ENCODE results near the gene ZBED5. TPM values are rescaled to one million over a fixed set of nuclear protein-coding genes. Genes with fewer than 3 reads are reported as not detected.

The ZBED5 gene
- total RNA-seq, 4 donors from 2014 or later, result 13.7 to 38.4 (median 29.7) TPM

GRCh38 chr11:10900681-10901415, 43.0 kb upstream of the ZBED5 start:
- Histone ChIP-seq H3K27ac (peak overlapping the region; percentile 87 to 96 (median 90)), H3K4me3 (no peak overlapping the region), H3K27me3 (no peaks in the 10 kb centered on the region), H3K9me3 (no peaks in the 10 kb centered on the region), H3K4me1 (peaks cover 25 to 37% (median 34%) of the 10 kb centered on the region in 4 donors), H3K36me3 (no peaks in the 10 kb centered on the region)
- intact Hi-C loops (cut with DNase I; ENCODE audit: low total_unique reads) (loop anchor here (10.0 kb wide), 1 partner anchor 46 kb away; the partner anchor contains the start of gene ZBED5), in situ Hi-C loops (cut with MboI; ENCODE audit: low pct_ligation_motif_present in 1 of 4, low pct_unique_long_range_greater_than_20kb in 1 of 4, low sequenced_read_pairs in 3 of 4) (no loop called here)
- 58 to 60% methylated on average over 7 to 9 of the region's 9 CpGs for WGBS, 2 donors (ENCODE audit: low coverage in 1 of 2)
- no peak for DNase-seq
- TF ChIP-seq, protein P1, sequence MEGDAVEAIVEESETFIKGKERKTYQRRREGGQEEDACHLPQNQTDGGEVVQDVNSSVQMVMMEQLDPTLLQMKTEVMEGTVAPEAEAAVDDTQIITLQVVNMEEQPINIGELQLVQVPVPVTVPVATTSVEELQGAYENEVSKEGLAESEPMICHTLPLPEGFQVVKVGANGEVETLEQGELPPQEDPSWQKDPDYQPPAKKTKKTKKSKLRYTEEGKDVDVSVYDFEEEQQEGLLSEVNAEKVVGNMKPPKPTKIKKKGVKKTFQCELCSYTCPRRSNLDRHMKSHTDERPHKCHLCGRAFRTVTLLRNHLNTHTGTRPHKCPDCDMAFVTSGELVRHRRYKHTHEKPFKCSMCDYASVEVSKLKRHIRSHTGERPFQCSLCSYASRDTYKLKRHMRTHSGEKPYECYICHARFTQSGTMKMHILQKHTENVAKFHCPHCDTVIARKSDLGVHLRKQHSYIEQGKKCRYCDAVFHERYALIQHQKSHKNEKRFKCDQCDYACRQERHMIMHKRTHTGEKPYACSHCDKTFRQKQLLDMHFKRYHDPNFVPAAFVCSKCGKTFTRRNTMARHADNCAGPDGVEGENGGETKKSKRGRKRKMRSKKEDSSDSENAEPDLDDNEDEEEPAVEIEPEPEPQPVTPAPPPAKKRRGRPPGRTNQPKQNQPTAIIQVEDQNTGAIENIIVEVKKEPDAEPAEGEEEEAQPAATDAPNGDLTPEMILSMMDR (IDR thresholded peaks at IDR 0.05), result no peak
- no peak for TF ChIP-seq POLR2AphosphoS5 (IDR thresholded peaks at IDR 0.05)
- no peak for TF ChIP-seq POLR2A (IDR thresholded peaks at IDR 0.05)
- TF ChIP-seq EP300 (IDR thresholded peaks at IDR 0.05; ENCODE audit: low read depth), result no peak

DNA sequence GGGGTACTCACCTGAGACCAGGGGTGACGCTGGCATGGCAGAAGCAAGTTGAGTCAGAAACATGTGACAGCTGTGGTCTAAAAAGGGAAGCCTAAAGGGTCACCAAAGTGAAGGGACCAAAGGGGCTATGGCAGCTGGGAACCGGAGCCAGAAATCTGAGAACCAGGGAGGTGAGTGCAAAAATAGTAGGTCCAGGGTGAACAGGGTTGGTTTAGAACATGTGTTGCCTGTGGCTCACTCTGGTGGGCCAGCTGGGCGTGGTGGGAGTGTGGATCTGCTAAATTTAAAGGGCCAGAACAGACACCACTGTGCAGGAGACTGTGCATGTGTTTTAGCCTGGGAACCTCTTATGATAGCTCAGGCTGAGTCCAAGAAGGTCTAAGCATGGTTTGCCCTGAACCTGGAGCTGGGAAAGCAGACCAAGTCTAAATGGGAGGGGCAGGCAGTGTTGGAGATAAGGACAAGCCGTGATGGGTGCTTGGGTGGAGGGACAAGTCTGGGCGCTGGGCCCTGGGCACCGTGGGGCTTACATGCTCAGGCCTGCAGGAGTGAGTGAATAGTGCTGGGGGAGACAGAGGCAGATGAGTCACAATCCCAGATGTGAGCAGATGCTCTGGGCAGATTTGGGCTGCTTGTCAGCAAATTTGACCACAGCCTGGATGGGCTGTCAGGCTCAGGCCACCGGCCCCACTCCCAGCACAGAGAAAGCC, 41.4 kb upstream of the ZBED5 start:
- peaks cover 25 to 44% (median 37%) of the 10 kb centered on the region in 4 donors for H3K4me1 ChIP-seq
- WGBS, 2 donors (ENCODE audit: low coverage in 1 of 2), result 42 to 94% methylated on average over 2 to 7 of the region's 7 CpGs
- DNase-seq, result peak; percentile 43
- in situ Hi-C loops (cut with MboI; ENCODE audit: low pct_ligation_motif_present in 1 of 4, low pct_unique_long_range_greater_than_20kb in 1 of 4, low sequenced_read_pairs in 3 of 4) (no loop called here), intact Hi-C loops (cut with DNase I; ENCODE audit: low total_unique reads) (no loop called here)
- H3K27me3 ChIP-seq, result no peaks in the 10 kb centered on the region
- H3K36me3 ChIP-seq, result no peaks in the 10 kb centered on the region
- TF ChIP-seq POLR2A (IDR thresholded peaks at IDR 0.05) (no peak), EP300 (IDR thresholded peaks at IDR 0.05; ENCODE audit: low read depth) (no peak), POLR2AphosphoS5 (IDR thresholded peaks at IDR 0.05) (no peak)
- TF ChIP-seq, protein P1 (IDR thresholded peaks at IDR 0.05), result no peak
- no peaks in the 10 kb centered on the region for H3K9me3 ChIP-seq
- H3K27ac ChIP-seq, result peak overlapping the region; percentile 87 to 96 (median 90)
- no peak overlapping the region for H3K4me3 ChIP-seq

DNA sequence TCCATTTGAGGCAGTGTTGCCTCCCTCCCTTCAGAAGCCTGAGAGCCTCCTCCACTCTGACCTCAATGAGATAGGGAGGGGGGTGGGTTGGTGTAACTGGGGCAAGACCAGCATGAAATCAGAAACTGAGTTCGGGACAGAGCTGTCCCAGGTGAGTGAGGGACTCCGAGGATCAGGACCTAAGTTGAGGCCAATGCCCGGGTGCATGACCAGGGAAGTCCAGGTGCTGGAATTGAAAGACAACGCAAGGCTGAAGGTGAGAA, 40.8 kb upstream of the ZBED5 start:
- H3K4me3 ChIP-seq, result no peak overlapping the region
- in situ Hi-C loops (cut with MboI; ENCODE audit: low pct_ligation_motif_present in 1 of 4, low pct_unique_long_range_greater_than_20kb in 1 of 4, low sequenced_read_pairs in 3 of 4), result no loop called here
- H3K4me1 ChIP-seq, result peaks cover 25 to 50% (median 43%) of the 10 kb centered on the region in 4 donors
- TF ChIP-seq POLR2A (IDR thresholded peaks at IDR 0.05) (no peak), POLR2AphosphoS5 (IDR thresholded peaks at IDR 0.05) (no peak), EP300 (IDR thresholded peaks at IDR 0.05; ENCODE audit: low read depth) (no peak)
- TF ChIP-seq, protein P1 (IDR thresholded peaks at IDR 0.05), result no peak
- H3K36me3 ChIP-seq, result no peaks in the 10 kb centered on the region
- no peaks in the 10 kb centered on the region for H3K9me3 ChIP-seq
- intact Hi-C loops (cut with DNase I; ENCODE audit: low total_unique reads), result no loop called here
- peak overlapping the region; percentile 87 to 96 (median 90) for H3K27ac ChIP-seq
- 94% methylated on average over 4 of the region's 4 CpGs; no CpG with 5 or more reads in 1 of the 2 donors for WGBS, 2 donors (ENCODE audit: low coverage in 1 of 2)
- no peaks in the 10 kb centered on the region for H3K27me3 ChIP-seq
- no peak for DNase-seq

DNA sequence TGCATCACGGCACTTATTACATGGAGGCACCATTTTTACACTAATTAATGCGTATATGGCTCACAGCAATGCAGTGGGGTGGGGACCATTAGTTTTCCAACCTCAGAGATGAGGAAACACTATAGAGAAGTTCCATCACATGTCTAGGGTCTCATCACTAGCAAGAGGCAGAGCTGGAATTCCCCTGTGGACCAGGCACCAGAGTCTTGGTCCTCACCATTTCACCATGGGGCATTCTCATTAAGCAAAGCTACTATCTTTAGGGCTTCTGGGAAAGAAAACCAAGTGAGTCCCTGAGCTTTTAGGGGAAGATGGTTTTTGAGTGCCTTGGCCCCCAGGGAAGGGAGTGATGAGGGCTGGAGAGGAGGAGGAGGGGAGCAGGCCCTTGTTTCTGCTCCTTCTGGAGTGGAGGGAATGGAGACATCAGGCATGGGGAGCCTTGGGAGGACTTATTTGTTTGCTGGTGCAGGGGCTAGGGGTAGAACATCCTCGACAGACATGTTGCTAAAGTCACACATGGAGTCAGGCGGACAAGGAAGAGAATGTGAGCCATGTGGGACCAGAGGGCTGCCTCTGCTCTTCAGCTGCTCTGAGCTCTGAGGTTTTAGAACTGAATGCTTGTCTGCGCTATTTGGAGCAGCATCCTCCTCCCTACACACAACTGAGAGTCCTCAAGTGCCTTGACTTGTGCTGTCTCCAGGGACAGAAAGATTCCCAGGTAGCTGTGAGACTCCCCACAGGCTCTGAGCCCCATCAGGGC, 40.3 kb upstream of the ZBED5 start:
- no peak for TF ChIP-seq POLR2AphosphoS5 (IDR thresholded peaks at IDR 0.05)
- no peak for TF ChIP-seq EP300 (IDR thresholded peaks at IDR 0.05; ENCODE audit: low read depth)
- no peak for TF ChIP-seq POLR2A (IDR thresholded peaks at IDR 0.05)
- Histone ChIP-seq H3K9me3 (no peaks in the 10 kb centered on the region), H3K36me3 (no peaks in the 10 kb centered on the region), H3K27me3 (no peaks in the 10 kb centered on the region), H3K4me3 (no peak overlapping the region), H3K4me1 (peaks cover 25 to 55% (median 47%) of the 10 kb centered on the region in 4 donors), H3K27ac (peak overlapping the region; percentile 87 to 96 (median 90))
- intact Hi-C loops (cut with DNase I; ENCODE audit: low total_unique reads), result no loop called here
- in situ Hi-C loops (cut with MboI; ENCODE audit: low pct_ligation_motif_present in 1 of 4, low pct_unique_long_range_greater_than_20kb in 1 of 4, low sequenced_read_pairs in 3 of 4), result no loop called here
- 92 to 95% methylated on average over 3 to 5 of the region's 5 CpGs for WGBS, 2 donors (ENCODE audit: low coverage in 1 of 2)
- no peak for DNase-seq
